ENCODE results near the gene REL.
A peak's percentile ranks its signal among the peaks of the same experiment; 100 is the strongest.
"Not testable (repeated sequence)": the region's sequence is repeated elsewhere in the genome, so short reads cannot be mapped to it uniquely, and the experiment has no call there.

REL gene

DNA sequence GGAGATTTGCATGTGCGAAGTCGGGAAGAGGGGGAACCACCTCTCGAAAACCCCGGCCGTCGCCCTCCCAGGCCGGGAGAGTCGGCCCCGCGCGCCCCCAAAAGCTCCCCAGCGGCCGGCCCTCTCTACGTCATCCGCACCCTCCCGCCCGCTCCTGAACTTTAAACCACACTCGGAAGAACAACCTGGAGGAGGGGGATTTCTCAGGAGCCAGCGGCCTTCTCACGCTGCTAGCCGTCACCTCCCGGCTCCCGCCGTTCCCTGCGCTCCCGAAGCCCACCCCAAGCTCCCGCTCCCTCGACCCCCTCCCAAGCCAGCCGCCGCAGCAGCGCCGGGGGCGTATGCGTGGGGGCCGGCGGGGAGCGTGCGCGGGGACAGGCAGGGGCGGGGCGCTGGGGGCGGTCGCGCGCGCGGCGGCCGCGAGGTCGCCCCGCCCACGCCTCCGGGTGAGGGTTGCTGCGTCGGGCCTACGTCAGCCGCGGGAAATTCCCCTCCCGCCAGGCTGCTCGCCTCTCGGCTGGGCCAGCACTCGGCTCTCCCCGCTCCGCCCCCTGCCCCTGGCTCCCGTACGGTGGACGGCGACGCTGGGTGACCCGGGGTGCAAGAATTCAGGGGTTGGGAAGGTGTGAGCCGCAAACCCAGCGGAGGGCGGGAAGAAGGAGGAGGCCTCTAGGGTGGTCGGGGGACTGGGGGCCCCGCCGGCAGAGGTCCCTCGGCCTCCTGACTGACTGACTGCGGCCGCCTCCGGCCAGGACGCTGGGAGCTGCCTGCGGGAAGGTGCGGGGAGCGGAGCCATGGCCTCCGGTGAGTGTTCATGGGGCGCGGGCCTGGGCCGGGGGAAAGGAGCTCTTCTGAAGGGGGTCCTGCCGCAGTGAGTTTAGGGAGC lies at the start of gene REL:
TSS of gene REL (plus strand) at position 528 of the 886 bp plus-strand sequence. CDS start at position 795, 267 bp downstream.
- DNase-seq (ENCODE audit: low spot score), result peak; percentile 82

DNA sequence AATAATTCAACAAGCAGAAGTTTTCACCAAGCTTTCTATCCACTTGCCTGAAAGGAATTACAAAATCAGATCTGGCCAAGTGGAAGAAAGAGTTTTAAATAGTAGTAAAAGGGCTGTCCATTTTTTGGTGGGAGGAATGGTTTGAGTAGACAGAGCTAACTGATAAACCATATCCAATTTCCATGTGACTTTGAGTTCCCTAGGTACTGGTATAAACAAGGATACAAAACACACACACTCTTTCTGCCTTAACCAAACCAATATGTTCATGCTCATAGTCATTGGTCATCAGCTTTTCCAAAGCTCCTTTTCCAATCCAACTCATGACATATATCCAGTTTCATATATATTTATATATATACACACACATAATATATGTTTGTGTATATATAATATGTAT lies 49.5 kb upstream of the REL start:
- DNase-seq (ENCODE audit: low spot score), result no peak

DNA sequence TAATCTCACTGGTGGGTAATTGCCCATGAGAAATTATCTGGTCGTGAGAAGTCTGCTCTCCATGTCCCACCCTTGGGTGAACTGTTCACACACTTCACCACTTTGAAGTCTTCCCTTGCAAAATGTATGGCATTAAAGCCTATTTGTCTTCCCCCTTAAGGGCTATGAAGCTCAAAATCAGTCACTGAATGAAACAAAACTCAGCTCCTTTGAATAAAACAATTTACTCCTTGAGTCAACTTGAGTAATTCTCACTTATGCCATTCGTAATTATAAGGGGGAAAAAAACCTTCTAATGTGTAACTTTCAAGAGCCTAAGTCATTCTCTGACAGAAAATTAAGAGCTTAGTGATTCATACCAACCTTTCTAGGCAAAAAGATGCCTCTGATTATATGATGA lies 48.8 kb upstream of the REL start:
- DNase-seq (ENCODE audit: low spot score), result no peak

DNA sequence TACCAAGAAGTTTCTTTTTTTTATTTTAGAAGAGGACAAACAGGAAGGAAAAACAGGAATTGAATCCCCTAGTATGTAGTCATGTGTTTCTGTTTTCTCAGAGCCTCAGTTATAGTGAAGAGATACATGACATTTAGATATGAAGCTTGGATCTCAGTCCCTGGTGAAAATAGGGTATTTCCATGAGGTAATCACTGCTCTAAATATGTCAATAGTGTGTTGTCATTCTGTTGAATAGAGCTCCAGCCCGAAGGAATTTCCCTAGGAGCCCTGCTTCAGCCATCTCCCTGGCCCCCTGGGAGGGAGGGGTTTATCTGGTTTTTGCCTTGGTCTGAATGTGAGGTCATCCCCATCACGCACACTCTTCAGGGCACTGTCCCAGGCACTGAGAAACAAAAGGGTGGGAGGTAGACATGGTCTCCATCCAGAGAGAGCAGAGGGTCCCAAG lies 47.1 kb upstream of the REL start:
- peak; percentile 48 for DNase-seq (ENCODE audit: low spot score)

DNA sequence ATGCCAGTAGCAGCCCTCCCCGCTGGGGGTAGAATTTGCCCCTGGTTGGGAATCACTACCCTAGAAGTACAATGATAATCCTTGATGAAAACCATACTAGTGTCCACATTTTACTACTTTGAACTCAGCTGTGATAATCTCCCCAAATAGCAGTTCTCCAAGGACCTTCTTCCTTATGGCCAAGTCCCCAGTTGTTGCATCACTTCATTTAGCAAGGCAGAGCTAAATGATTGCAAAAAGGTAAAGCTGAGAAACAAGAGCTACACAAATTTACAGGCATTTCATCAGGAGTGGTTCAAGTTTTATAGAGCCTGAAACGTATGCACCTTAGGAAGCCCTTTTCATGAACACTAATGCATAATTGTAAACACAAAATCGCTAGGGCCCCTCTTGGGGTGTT lies 44.9 kb upstream of the REL start:
- no peak for DNase-seq (ENCODE audit: low spot score)

DNA sequence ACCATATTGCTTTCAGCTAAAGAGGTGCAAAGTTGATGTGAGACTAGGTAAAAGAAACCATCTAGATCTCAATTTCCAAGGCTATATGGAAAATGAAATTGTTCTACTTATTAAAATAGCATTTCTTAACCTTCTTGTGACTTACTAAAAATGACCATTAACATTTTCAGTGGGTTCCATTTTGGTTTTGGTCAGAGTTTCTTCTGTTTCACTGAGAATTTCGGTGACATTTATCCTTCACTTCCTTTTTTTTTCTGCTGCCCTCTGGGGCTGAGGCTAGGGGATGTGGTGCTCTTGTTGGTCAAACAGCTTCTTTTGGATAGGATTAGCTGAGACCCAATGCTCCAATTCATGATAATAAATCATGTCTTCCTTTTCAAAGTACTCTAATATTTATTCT lies 44.3 kb upstream of the REL start:
- DNase-seq (ENCODE audit: low spot score), result no peak

DNA sequence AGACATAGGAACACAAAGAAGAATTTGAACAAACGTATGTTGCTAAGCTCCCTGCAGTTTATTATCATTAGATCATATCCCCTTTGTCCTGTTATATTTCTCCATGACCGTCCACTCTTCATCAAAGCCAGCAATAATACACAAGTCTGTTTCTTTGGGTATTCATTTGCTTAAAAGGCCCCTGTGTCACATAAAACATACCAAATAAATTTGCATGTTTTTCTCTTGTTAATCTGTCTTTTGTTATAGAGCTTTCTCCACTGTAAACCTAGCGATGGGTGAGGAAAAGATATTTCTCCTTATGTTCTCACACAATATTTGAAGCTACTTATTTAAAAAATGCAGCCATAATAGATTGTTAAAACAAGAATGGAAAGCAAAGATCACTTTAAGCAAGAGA lies 42.9 kb upstream of the REL start:
- DNase-seq (ENCODE audit: low spot score), result no peak

DNA sequence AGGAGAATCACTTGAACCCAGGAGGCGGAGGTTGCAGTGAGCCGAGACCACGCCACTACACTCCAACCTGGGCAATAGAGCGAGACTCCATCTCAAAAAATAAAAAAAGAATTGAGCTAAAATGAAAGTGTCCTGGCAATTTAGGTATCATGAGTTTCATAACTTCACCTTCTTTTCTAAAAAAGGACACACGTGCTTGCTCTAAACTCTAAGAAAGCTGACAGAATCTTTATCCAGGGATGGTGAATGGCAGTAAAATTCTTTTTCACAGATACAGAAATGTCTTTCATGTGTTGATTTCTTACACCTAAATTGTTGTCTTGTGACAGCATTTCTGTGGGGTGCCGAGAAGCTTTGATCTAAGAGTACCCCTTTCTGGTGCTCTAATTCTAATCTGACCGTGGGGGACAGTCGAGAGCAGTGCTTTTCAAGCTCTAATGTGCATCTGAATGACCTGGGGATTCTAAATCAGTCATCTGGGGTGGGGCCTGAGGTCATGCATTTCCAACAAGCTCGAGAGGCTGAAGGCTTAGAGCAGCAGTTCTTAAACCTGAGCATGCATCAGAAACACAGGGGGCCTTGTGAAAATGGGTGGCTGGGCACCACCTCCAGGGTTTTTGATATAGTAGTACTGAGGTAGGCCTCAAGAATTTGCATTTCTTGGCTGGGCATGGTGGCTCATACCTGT lies 42.1 kb upstream of the REL start:
- DNase-seq (ENCODE audit: low spot score), result no peak

DNA sequence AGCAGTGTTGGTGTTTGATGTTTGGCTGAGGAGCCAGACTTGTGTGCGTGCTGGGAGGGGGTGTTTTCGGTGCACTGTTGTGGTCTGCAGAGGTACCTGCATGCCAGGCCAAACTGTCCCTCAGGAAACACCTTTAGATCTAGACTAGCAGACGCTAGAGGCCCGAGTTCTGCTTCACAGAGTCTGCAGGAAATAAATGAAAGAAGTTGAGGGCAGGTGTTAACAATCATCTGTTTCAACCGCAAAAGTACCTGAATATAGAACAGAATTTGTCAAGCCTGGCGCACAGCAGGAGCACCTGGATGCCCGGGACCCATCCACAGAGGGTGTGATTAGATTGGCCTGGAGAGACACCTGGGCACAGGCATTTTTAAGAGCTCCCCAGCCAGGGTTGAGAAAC lies 40.5 kb upstream of the REL start:
- DNase-seq (ENCODE audit: low spot score), result no peak

DNA sequence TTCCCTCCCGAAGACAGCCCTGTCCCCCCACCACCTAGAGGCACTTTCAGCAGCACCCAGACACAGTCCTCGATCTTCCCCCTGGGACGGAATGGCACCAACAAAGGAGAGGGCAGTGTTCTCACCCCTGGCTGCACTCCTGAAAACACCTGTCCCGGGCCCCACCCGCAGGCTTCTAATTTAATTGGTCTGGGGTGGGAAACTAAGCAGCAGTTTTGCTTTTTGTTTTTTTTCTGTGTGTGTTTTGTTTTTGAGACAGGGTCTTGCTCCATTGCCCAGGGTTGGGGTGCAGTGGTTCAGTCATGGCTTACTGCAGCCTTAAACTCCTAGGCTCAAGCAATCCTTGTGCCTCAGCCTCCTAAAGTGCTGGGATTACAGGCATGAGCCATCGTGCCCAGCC lies 38.4 kb upstream of the REL start:
- DNase-seq (ENCODE audit: low spot score), result no peak

DNA sequence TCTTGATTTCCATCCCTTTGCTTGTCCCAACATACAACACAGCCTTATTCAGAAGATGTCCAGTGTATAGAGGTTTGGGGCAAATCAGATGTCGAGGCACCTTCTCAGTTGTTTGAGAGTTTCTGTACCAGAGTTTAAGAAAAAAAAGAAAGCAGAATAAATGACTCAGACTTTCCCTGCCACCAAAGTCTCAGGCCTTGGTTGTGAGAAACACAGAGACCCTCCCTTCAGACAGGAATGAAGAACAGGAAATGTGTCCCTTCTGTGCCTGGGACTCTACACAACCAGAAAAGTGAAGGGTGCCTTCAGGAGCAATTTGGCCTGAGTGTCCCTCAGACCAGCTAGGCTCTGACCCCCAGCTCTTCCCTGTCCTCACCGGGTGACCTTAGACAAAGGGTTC lies 37.3 kb upstream of the REL start:
- no peak for DNase-seq (ENCODE audit: low spot score)

DNA sequence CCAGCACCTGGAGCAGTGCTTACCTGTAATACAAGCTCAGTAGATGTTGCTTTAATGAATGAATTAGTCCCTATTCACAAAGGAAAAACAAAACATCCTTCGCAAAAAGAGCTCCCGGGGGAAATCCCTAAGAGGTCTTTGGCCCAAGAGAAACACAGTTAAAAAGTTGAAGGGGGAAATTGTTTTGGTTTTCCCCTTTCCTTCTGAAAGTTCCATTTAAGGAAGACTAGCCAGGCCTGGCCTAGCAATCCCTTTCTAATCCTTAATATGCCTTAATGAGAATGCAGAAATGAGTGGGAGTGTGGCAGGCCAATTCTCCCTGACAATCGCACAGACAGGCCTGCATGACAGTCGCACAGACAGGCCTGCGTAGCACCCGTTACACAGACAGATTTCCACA lies 33.5 kb upstream of the REL start:
- no peak for DNase-seq (ENCODE audit: low spot score)

DNA sequence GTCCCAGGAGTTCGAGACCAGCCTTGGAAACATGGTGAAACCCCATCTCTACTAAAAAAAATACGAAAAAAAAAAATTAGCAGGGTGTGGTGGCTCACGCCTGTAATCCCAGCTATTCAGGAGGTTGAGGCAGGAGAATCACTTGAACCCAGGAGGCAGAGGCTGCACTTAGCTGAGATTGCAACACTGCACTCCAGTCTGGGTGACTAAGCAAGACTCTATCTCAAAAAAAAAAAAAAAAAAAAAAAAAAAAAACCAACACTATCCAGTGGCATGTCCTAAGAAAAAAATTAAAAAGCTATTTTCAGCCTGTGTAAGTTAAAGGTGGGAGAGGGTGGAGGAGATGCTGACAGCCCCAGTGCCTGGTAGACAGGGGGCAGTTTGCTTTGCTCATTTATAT lies 32.2 kb upstream of the REL start:
- DNase-seq (ENCODE audit: low spot score), result no peak

DNA sequence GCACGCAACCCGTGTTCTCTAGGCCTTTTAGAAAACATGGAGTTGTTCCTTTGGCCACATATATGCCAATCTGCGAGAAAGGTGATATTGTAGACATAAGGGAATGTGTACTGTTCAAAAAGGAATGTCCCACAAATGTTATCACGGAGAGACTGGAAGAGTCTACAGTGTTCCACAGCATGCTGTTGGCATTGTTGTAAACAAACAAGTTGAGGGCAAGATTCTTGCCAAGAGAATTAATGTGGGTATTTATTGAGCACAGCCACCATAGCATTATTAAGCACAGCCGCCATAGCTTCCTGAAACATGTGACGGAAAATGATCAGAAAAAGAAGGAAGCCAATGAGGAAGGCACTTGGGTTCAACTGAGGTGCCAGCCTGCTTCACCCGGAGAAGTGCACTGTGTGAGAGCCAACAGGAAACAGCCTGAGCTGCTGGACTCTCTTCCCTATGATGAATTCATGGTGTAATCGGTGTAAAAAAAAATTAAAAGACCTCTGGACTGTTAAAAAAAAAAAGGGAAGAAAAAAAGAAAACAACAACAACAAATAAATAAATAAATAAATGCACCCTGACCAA lies 29.0 kb upstream of the REL start:
- DNase-seq (ENCODE audit: low spot score), result peak; percentile 42

DNA sequence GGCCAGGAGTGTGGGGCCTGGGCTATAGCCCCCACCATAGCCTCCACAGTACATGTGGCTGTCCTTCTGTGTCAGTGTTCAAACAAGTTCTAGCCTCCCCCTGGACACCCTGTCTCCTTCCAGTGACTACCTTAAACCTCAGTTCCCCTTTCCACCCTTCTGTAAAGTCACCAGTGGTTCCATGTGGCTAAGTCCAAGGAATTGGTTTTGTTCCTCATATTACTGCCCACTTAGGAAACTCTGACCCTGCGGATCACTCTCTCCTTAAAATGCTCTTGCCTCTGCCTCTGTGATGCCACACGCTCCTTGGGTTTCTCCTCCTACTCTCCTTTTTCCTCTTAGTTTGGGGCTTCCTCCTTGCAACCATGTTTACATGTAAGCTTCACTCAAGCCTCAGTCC lies 27.8 kb upstream of the REL start:
- DNase-seq (ENCODE audit: low spot score), result no peak

DNA sequence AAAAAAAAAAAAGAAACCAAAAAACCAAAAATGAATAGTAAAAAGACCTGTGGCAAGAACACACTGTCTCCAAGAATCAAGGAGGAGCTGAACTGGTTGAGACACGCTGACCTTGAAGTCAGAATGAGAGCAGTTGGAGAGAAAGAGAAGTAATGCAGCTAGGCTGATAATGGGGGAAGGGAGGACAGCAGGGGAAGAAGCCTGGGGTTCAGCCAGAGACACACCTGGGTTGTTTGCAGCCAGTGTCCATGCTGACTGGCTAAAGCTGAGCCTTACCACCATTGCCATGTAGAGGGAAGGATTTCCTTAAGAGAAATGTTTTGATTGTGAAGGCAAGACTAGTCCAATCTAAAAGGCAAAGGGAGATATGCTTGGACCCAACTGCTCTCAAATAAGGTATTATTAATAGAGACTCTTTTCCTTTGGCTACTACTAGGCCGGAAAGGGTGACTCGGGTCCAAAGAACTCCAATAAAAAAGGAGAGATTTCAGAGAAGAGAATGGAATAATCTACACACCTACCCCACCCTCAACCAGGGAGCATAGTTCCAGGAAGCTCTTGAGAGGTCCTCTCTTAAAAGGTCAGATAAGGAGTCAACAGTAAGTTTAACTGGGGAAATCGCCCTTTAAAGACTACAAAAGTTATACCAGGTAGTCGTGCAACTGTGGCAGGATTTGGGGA lies 25.2 kb upstream of the REL start:
- DNase-seq (ENCODE audit: low spot score), result no peak

DNA sequence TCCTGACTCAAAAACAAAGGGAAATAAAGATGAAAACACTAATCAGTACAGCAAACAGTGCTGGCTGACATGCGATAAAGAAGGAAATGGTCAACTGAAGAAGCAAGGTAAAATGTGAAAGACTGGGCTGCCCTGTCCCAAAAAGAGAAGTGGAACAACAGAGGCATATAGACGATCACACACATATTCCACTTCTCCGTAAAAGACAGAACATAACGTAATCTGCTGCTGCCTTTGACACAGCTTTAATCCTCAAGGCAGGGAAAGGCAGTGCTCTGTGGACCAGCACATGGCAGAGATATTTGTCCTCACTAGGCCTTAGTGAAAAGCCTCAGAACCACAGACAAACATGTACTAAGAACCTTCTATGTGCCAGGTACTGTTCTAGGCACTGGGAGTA lies 24.3 kb upstream of the REL start:
- no peak for DNase-seq (ENCODE audit: low spot score)

DNA sequence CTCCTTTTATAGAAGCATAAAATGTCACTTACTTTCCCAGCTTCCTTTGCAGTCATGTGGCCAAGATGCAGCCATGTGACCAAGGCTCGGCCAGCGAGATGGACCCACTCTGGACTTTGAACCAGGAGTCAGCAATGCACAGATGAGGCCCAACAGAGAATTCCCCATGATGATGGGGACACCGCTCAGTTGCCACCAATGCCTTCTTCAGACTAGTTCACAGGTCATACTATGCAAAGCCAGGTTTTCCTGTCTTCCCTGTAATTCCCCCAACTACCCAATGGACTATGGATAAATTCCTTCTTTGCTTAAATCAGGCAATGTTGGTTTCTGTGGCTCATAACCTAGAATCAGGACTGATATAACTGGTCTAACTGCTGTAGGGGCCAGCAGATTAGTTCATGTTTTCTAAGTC lies 22.5 kb upstream of the REL start:
- no peak for DNase-seq (ENCODE audit: low spot score)

DNA sequence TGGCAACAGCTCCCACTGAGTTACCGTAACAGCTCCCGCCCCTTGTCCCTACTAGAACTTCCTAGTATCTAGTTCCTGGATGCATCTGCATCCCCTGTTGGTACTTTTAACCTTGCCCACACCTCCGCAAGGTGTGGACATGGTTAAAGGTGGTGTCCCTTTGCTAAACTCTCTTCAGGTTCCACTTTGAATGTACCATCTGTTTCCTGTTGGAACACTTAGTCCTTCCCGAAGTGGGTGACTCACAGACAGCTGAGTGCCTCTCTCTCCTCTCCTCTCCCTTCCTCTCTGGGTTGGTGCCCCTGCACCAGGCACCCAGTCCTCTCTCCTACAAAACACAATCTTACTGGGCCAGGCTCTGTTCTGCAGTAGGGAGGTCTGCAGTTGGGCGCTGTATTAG lies 19.6 kb upstream of the REL start:
- DNase-seq (ENCODE audit: low spot score), result no peak

DNA sequence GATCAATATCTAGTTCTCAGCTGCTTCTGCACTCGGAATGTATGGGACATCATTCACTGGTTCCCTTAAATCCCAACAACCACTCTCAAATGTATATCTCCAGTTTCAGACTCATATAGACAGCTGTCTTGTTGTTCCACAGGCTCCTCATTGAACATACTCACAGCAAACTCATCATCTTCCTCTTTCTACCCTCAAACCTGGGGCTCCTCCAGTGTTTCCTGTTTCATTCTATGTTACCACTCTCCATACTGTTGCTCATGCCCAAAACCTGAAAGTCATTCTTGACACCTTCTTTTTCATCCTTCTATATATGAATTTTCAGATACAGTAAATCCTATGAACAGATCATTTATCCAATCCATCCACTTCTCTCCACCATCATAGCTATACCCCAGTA lies 18.7 kb upstream of the REL start:
- DNase-seq (ENCODE audit: low spot score), result no peak

DNA sequence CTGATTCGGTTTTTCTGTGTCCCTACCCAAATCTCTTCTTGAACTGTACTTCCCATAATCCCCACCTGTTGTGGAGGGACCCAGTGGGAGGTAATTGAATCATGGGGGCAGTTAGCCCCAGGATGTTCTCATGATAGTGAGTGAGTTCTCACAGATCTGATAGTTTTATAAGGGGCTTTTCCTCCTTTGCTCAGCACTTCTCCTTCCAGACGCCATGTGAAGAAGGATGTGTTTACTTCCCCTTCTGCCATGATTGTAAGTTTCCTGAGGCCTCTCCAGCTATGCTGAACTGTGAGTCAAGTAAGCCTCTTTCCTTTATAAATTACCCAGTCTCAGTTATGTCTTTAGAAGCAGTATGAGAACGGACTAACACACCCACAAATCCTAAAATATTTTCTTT lies 16.0 kb upstream of the REL start:
- DNase-seq (ENCODE audit: low spot score), result not testable (repeated sequence)

DNA sequence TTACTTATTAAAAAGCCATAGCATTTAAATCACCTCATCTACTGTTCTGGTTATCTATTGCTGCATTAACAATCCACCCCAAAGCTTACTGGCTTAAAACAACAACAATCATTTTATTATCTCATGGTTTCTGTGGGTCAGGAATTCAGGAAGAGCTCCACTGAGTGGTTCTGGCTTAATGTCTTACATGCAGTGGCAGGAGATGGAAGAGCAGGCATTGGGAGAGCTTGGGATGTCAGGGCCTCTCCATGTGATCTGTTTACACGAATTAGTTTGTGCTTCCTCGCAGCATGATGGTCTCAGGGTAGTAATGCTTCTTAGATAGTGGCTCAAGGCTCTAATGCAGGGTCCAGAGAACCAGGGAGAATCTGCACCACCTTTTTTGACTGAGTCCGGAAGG lies 14.4 kb upstream of the REL start:
- no peak for DNase-seq (ENCODE audit: low spot score)

DNA sequence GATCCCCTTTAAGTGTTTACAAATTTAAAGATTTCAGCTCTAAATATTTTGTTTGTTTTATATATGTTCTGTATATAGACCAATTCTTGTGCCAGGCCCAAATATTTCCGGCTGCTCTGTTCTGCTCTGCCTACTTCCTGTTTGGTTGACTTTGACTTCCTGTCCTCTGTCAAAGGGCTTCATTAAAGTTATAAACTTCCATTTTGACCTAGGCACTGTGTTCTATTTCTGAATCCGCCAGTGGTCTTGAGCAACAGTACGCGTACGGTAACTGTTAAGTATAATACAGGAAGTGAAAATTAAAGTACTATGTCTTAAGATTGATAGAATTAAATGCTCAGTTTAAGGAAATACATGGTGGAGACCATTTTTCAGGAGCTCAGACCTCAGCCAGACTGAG lies 13.5 kb upstream of the REL start:
- DNase-seq (ENCODE audit: low spot score), result peak; percentile 78

Data from pons (tissue), 1 donor.